Caco-2 (cell line): ENCODE data around the gene GALNT18. TPM values are rescaled to one million over a fixed set of nuclear protein-coding genes. Genes with fewer than 3 reads are reported as not detected.

Source experiments
- BruUV-seq: library from RNA; stranded (reverse); fragments of 400-500 nt; replicated peaks from 2 replicates; lab custom pipeline; 2021; lab: Mats Ljungman, UMichigan
- CTCF ChIA-PET: fragments of 300-600 bp; sonication (Branson Sonifier 250); formaldehyde crosslinking; loops from one replicate; lab custom pipeline; 2022; ENCODE audit warnings: antibody characterized with exemption; lab: Charles Lee
- POLR2A ChIA-PET: fragments of 300-600 bp; sonication (Branson Sonifier 250); formaldehyde crosslinking; loops from one replicate; lab custom pipeline; 2022; ENCODE audit warnings: antibody characterized with exemption; lab: Charles Lee
- DNase-seq, 2 experiments: peaks; one replicate each; pipeline versions ENCODE4 v3.0.0 to v3.0.0-alpha.2; 2020 to 2022
- H3K27me3 ChIP-seq: replicated peaks from 2 replicates; pipeline ENCODE4 v1.6.0; 2011; ENCODE audit warnings: low read length; ENCODE audit not compliant: control insufficient read depth, insufficient read depth
- H3K36me3 ChIP-seq: 2 replicates; pipeline ENCODE4 v1.5.1; 2011; ENCODE audit warnings: low read length; ENCODE audit not compliant: control insufficient read depth, insufficient read depth
- H3K4me1 ChIP-seq: fragments of 250-450 bp; sonication (Bioruptor Pico); 2 replicates; pipeline ENCODE4 v1.5.1; 2020; ENCODE audit warnings: mild to moderate bottlenecking
- H3K4me3 ChIP-seq: 2 replicates; pipeline ENCODE4 v1.5.1; 2011; ENCODE audit warnings: low read depth, mild to moderate bottlenecking, control low read depth, low read length
- H3K9me3 ChIP-seq: fragments of 250-450 bp; sonication (Bioruptor Pico); 2 replicates; pipeline ENCODE4 v1.5.1; 2020; ENCODE audit warnings: mild to moderate bottlenecking, moderate library complexity
- H3K27ac Mint-ChIP-seq: one replicate; pipeline ENCODE4 v1.8.0; 2022; ENCODE audit warnings: mixed read lengths; ENCODE audit not compliant: unreplicated experiment
- H3K27me3 Mint-ChIP-seq: one replicate; pipeline ENCODE4 v1.8.0; 2022; ENCODE audit warnings: mixed read lengths; ENCODE audit not compliant: insufficient read depth, unreplicated experiment
- H3K36me3 Mint-ChIP-seq: one replicate; pipeline ENCODE4 v1.8.0; 2022; ENCODE audit warnings: mild to moderate bottlenecking, mixed read lengths; ENCODE audit not compliant: insufficient read depth, unreplicated experiment
- H3K4me1 Mint-ChIP-seq: one replicate; pipeline ENCODE4 v1.8.0; 2022; ENCODE audit warnings: low read depth, mixed read lengths; ENCODE audit not compliant: unreplicated experiment
- H3K4me3 Mint-ChIP-seq: one replicate; pipeline ENCODE4 v1.8.0; 2022; ENCODE audit warnings: mild to moderate bottlenecking, moderate library complexity, mixed read lengths; ENCODE audit not compliant: unreplicated experiment
- H3K9me3 Mint-ChIP-seq: one replicate; pipeline ENCODE4 v1.8.0; 2022; ENCODE audit warnings: mixed read lengths; ENCODE audit not compliant: unreplicated experiment
- CTCF ChIP-seq, 2 experiments: fragments of 200-600 bp in 1 of 2; IDR thresholded peaks; 1 replicate in 1 of 2; 2 replicates in 1 of 2; pipeline versions ENCODE4 v1.5.1 to v1.8.0; 2011 to 2022; ENCODE audit warnings: antibody characterized with exemption in 1 of 2, control low read depth in 1 of 2, inconsistent platforms in 1 of 2, low read depth in 1 of 2, low read length in 1 of 2, mild to moderate bottlenecking in 1 of 2, moderate library complexity in 1 of 2; ENCODE audit not compliant: insufficient read depth in 1 of 2, severe bottlenecking in 1 of 2, unreplicated experiment in 1 of 2
- intact Hi-C: fragments of 100-400 bp; cut with micrococcal nuclease; formaldehyde crosslinking; loops from one replicate; pipeline ENCODE4 v1.10.0; 2022; ENCODE audit not compliant: unreplicated experiment
- total RNA-seq: library from RNA; stranded (reverse); gene quantifications from 2 replicates; pipeline ENCODE4 v1.2.3, GENCODE V29; 2022

The GALNT18 gene
- total RNA-seq, 1 experiment from 2014 or later = 0.43 TPM

GRCh38 chr11:11533751-11534150 is 88.1 kb downstream of the GALNT18 start:
- ChIA-PET CTCF (no interaction called here), POLR2A (no interaction called here)
- no peak for DNase-seq
- no peaks in the 10 kb centered on the region for H3K4me1 Mint-ChIP-seq
- peaks cover 21% of the 10 kb centered on the region for H3K27me3 Mint-ChIP-seq
- Histone ChIP-seq H3K9me3 (no peaks in the 10 kb centered on the region), H3K4me1 (no peaks in the 10 kb centered on the region), H3K27me3 (no peaks in the 10 kb centered on the region), H3K36me3 (no peaks in the 10 kb centered on the region), H3K4me3 (no peak overlapping the region)
- intact Hi-C loops = no loop called here
- TF ChIP-seq CTCF (IDR thresholded peaks at IDR 0.05; ENCODE audit: insufficient read depth in 1 of 2, low read depth in 1 of 2, low read length in 1 of 2, severe bottlenecking in 1 of 2, unreplicated experiment in 1 of 2) = no peak
- H3K9me3 Mint-ChIP-seq = no peaks in the 10 kb centered on the region
- no peak overlapping the region for H3K27ac Mint-ChIP-seq
- no peak overlapping the region for H3K4me3 Mint-ChIP-seq
- BruUV-seq = no TSS peak
- no peaks in the 10 kb centered on the region for H3K36me3 Mint-ChIP-seq

- POLR2A ChIA-PET = no interaction called here
Measured at GRCh38 chr11:11533057-11533456, 88.7 kb downstream of the GALNT18 start.

GRCh38 chr11:11532574-11532973 is 89.2 kb downstream of the GALNT18 start:
- TF ChIP-seq CTCF (IDR thresholded peaks at IDR 0.05; ENCODE audit: insufficient read depth in 1 of 2, low read depth in 1 of 2, low read length in 1 of 2, severe bottlenecking in 1 of 2, unreplicated experiment in 1 of 2) = no peak
- Histone ChIP-seq H3K27me3 (no peaks in the 10 kb centered on the region), H3K4me3 (no peak overlapping the region), H3K36me3 (no peaks in the 10 kb centered on the region), H3K9me3 (no peaks in the 10 kb centered on the region), H3K4me1 (no peaks in the 10 kb centered on the region)
- DNase-seq = no peak
- peaks cover 25% of the 10 kb centered on the region for H3K27me3 Mint-ChIP-seq
- ChIA-PET CTCF (no interaction called here), POLR2A (no interaction called here)
- no peak overlapping the region for H3K4me3 Mint-ChIP-seq
- no TSS peak for BruUV-seq
- intact Hi-C loops = no loop called here
- no peaks in the 10 kb centered on the region for H3K4me1 Mint-ChIP-seq
- no peak overlapping the region for H3K27ac Mint-ChIP-seq
- no peaks in the 10 kb centered on the region for H3K36me3 Mint-ChIP-seq
- no peaks in the 10 kb centered on the region for H3K9me3 Mint-ChIP-seq

More at GRCh38 chr11:11533057-11533456, 88.7 kb downstream of the GALNT18 start:
- CTCF ChIA-PET = no interaction called here
- DNase-seq = no peak
- intact Hi-C loops = no loop called here
- Mint-ChIP-seq H3K36me3 (no peaks in the 10 kb centered on the region), H3K27ac (no peak overlapping the region), H3K4me3 (no peak overlapping the region), H3K27me3 (peaks cover 25% of the 10 kb centered on the region), H3K9me3 (no peaks in the 10 kb centered on the region), H3K4me1 (no peaks in the 10 kb centered on the region)
- no peaks in the 10 kb centered on the region for H3K36me3 ChIP-seq
- no peak overlapping the region for H3K4me3 ChIP-seq
- TF ChIP-seq CTCF (IDR thresholded peaks at IDR 0.05; ENCODE audit: insufficient read depth in 1 of 2, low read depth in 1 of 2, low read length in 1 of 2, severe bottlenecking in 1 of 2, unreplicated experiment in 1 of 2) = no peak
- no peaks in the 10 kb centered on the region for H3K9me3 ChIP-seq
- BruUV-seq = no TSS peak
- no peaks in the 10 kb centered on the region for H3K4me1 ChIP-seq
- no peaks in the 10 kb centered on the region for H3K27me3 ChIP-seq
